OCI-LY7 (cell line): ENCODE data around the gene SCT. TPM values are rescaled to one million over a fixed set of nuclear protein-coding genes. Genes with fewer than 3 reads are reported as not detected.

Source experiments
- BruUV-seq: library from RNA; stranded (reverse); fragments of 400-500 nt; replicated peaks from 2 replicates; lab custom pipeline; 2021; lab: Mats Ljungman, UMichigan
- CTCF ChIA-PET: fragments of 300-600 bp; sonication (Branson Sonifier 250); formaldehyde crosslinking; loops from one replicate; lab custom pipeline; 2022; ENCODE audit warnings: antibody characterized with exemption; ENCODE audit not compliant: unreplicated experiment; lab: Charles Lee
- POLR2A ChIA-PET: fragments of 300-600 bp; sonication (Branson Sonifier 250); formaldehyde crosslinking; loops from one replicate; lab custom pipeline; 2022; ENCODE audit warnings: antibody characterized with exemption; lab: Charles Lee
- DNase-seq: peaks from one replicate; pipeline ENCODE4 v3.0.0-alpha.2; 2015; ENCODE audit warnings: low spot score
- H2AFZ ChIP-seq: fragments of 200-600 bp; sonication (generic), shearing (Covaris generic); 2 replicates; pipeline ENCODE4 v1.6.1; 2014; ENCODE audit warnings: mild to moderate bottlenecking, antibody characterized with exemption, low read length, moderate library complexity
- H3K27ac ChIP-seq: fragments of 200-600 bp; sonication (generic); 2 replicates; pipeline ENCODE4 v1.5.1; 2014; ENCODE audit warnings: mixed run types, low read depth, mild to moderate bottlenecking, moderate library complexity, low read length, inconsistent platforms; ENCODE audit not compliant: poor library complexity, severe bottlenecking
- H3K36me3 ChIP-seq: fragments of 200-600 bp; sonication (generic); 2 replicates; pipeline ENCODE4 v1.6.1; 2014; ENCODE audit warnings: mild to moderate bottlenecking, antibody characterized with exemption, low read length, moderate library complexity, mixed read lengths; ENCODE audit not compliant: insufficient read depth
- H3K4me1 ChIP-seq: fragments of 200-600 bp; sonication (generic); 2 replicates; pipeline ENCODE4 v1.5.1; 2014; ENCODE audit warnings: mild to moderate bottlenecking, low read length; ENCODE audit not compliant: insufficient read depth, poor library complexity, severe bottlenecking
- H3K4me2 ChIP-seq: fragments of 200-600 bp; sonication (generic); 2 replicates; pipeline ENCODE4 v1.6.1; 2014; ENCODE audit warnings: mild to moderate bottlenecking, low read length
- H3K4me3 ChIP-seq: fragments of 200-600 bp; sonication (generic); 2 replicates; pipeline ENCODE4 v1.5.1; 2014; ENCODE audit warnings: mild to moderate bottlenecking, low read depth, low read length; ENCODE audit not compliant: poor library complexity, severe bottlenecking
- H3K79me2 ChIP-seq: fragments of 200-600 bp; sonication (generic); 2 replicates; pipeline ENCODE4 v1.6.1; 2016; ENCODE audit warnings: low read depth, mild to moderate bottlenecking, low read length, moderate library complexity, mixed read lengths; ENCODE audit not compliant: insufficient read depth
- H3K9me2 ChIP-seq: fragments of 200-600 bp; sonication (generic); 2 replicates; pipeline ENCODE4 v1.6.1; 2016; ENCODE audit warnings: mild to moderate bottlenecking, low read length, mixed read lengths; ENCODE audit not compliant: insufficient read depth
- H3K9me3 ChIP-seq: fragments of 200-600 bp; sonication (generic); 2 replicates; pipeline ENCODE4 v1.6.1; 2014; ENCODE audit warnings: mild to moderate bottlenecking, mixed run types, low read length, mixed read lengths
- H4K20me1 ChIP-seq: fragments of 200-600 bp; sonication (generic); 2 replicates; pipeline ENCODE4 v1.6.1; 2014; ENCODE audit warnings: mild to moderate bottlenecking, antibody characterized with exemption, low read length, moderate library complexity, mixed read lengths; ENCODE audit not compliant: insufficient read depth
- CTCF ChIP-seq: fragments of 200-600 bp; sonication (generic); conservative IDR thresholded peaks from 2 replicates; pipeline ENCODE4 v1.5.1; 2014; ENCODE audit warnings: mild to moderate bottlenecking, antibody characterized with exemption, low read length, moderate library complexity, mixed read lengths
- EZH2phosphoT487 ChIP-seq: fragments of 200-600 bp; sonication (generic); IDR thresholded peaks from 2 replicates; pipeline ENCODE4 v1.6.1; 2018; ENCODE audit warnings: low read depth, borderline replicate concordance, mild to moderate bottlenecking, mixed run types, antibody characterized with exemption, low read length, moderate library complexity, mixed read lengths
- intact Hi-C: fragments of 100-400 bp; cut with micrococcal nuclease; formaldehyde crosslinking; loops from one replicate; pipeline ENCODE4 v1.10.0; 2022; ENCODE audit not compliant: unreplicated experiment
- total RNA-seq, 2 experiments: library from RNA; depleted of rRNA in 1 of 2; stranded (reverse); fragments of >200 nt in 1 of 2; shearing (Covaris generic) in 1 of 2; gene quantifications; 2 replicates each; pipeline ENCODE4 v1.2.3, GENCODE V29; 2014 to 2022

SCT gene
- total RNA-seq, 2 experiments from 2014 or later, result not detected

- POLR2A ChIA-PET, result no interaction called here
- Histone ChIP-seq H3K4me1 (peaks cover 8% of the 10 kb centered on the region), H3K79me2 (no peaks in the 10 kb centered on the region), H3K9me3 (no peaks in the 10 kb centered on the region), H3K4me3 (no peak overlapping the region), H3K36me3 (no peaks in the 10 kb centered on the region), H3K4me2 (no peak overlapping the region), H4K20me1 (no peaks in the 10 kb centered on the region), H3K27ac (no peak overlapping the region), H2AFZ (no peak overlapping the region), H3K9me2 (no peaks in the 10 kb centered on the region)
- intact Hi-C loops, result no loop called here
- CTCF ChIA-PET, result no interaction called here
- BruUV-seq, result no TSS peak
- TF ChIP-seq CTCF, result no peak
- no peak for TF ChIP-seq EZH2phosphoT487
- no peak for DNase-seq
Measured at GRCh38 chr11:620935-621814, 5.8 kb downstream of the SCT start.

GRCh38 chr11:620201-620600 is 6.8 kb downstream of the SCT start:
- Histone ChIP-seq H2AFZ (no peak overlapping the region), H3K4me2 (no peak overlapping the region), H3K4me1 (peaks cover 14% of the 10 kb centered on the region), H3K4me3 (no peak overlapping the region), H3K9me2 (no peaks in the 10 kb centered on the region), H4K20me1 (no peaks in the 10 kb centered on the region), H3K9me3 (no peaks in the 10 kb centered on the region), H3K27ac (no peak overlapping the region), H3K79me2 (no peaks in the 10 kb centered on the region), H3K36me3 (no peaks in the 10 kb centered on the region)
- no TSS peak for BruUV-seq
- ChIA-PET CTCF (no interaction called here), POLR2A (no interaction called here)
- intact Hi-C loops, result no loop called here
- TF ChIP-seq EZH2phosphoT487, result no peak
- no peak for TF ChIP-seq CTCF
- no peak for DNase-seq

- no peaks in the 10 kb centered on the region for H3K9me2 ChIP-seq
- H3K4me2 ChIP-seq, result no peak overlapping the region
- ChIA-PET CTCF (no interaction called here), POLR2A (no interaction called here)
- DNase-seq, result no peak
- H3K9me3 ChIP-seq, result no peaks in the 10 kb centered on the region
- no peaks in the 10 kb centered on the region for H3K79me2 ChIP-seq
- no peaks in the 10 kb centered on the region for H4K20me1 ChIP-seq
- H3K36me3 ChIP-seq, result no peaks in the 10 kb centered on the region
- no peak overlapping the region for H3K27ac ChIP-seq
- BruUV-seq, result no TSS peak
- no peak overlapping the region for H2AFZ ChIP-seq
- H3K4me3 ChIP-seq, result no peak overlapping the region
- intact Hi-C loops, result loop anchor here (5.0 kb wide), 1 partner anchor 42 kb away; the partner anchor contains the start of gene PHRF1
- H3K4me1 ChIP-seq, result peaks cover 19% of the 10 kb centered on the region
- TF ChIP-seq EZH2phosphoT487 (no peak), CTCF (no peak)
Measured at GRCh38 chr11:619628-620050, 7.3 kb downstream of the SCT start.
